Loucy (cell line): ENCODE data around the gene TMPRSS6.
A peak's percentile ranks its signal among the peaks of the same experiment; 100 is the strongest.

Experiments
- H2AFZ ChIP-seq: fragments of 200-600 bp; sonication (generic); 2 replicates; pipeline ENCODE4 v1.6.0; 2016; ENCODE audit warnings: antibody characterized with exemption, mild to moderate bottlenecking, low read length, moderate library complexity
- H3F3A ChIP-seq: fragments of 200-600 bp; 2 replicates; pipeline ENCODE4 v1.6.0; 2016; ENCODE audit warnings: antibody characterized with exemption, low read depth, mild to moderate bottlenecking
- H3K27me3 ChIP-seq: fragments of 200-600 bp; sonication (generic); 2 replicates; pipeline ENCODE4 v1.6.1; 2014; ENCODE audit warnings: low read length, mild to moderate bottlenecking; ENCODE audit not compliant: insufficient read depth, poor library complexity, severe bottlenecking
- H3K36me3 ChIP-seq: fragments of 200-600 bp; sonication (generic); 2 replicates; pipeline ENCODE4 v1.6.1; 2016; ENCODE audit warnings: low read length; ENCODE audit not compliant: insufficient read depth
- H3K4me1 ChIP-seq: fragments of 200-600 bp; sonication (generic); 2 replicates; pipeline ENCODE4 v1.5.1; 2014; ENCODE audit warnings: low read length, mild to moderate bottlenecking; ENCODE audit not compliant: insufficient read depth, poor library complexity, severe bottlenecking
- H3K4me2 ChIP-seq: fragments of 200-600 bp; sonication (generic); 2 replicates; pipeline ENCODE4 v1.6.0; 2014; ENCODE audit warnings: antibody characterized with exemption, low read length, low read depth, mild to moderate bottlenecking; ENCODE audit not compliant: poor library complexity, severe bottlenecking
- H3K4me3 ChIP-seq: fragments of 200-600 bp; sonication (generic); 2 replicates; pipeline ENCODE4 v1.5.1; 2014; ENCODE audit warnings: low read length, mild to moderate bottlenecking, mixed read lengths; ENCODE audit not compliant: poor library complexity, severe bottlenecking
- H3K79me2 ChIP-seq: fragments of 200-600 bp; sonication (generic); 2 replicates; pipeline ENCODE4 v1.6.1; 2014; ENCODE audit warnings: low read length; ENCODE audit not compliant: insufficient read depth
- H3K9ac ChIP-seq: fragments of 200-600 bp; sonication (generic); 2 replicates; pipeline ENCODE4 v1.6.0; 2014; ENCODE audit warnings: mild to moderate bottlenecking, low read depth, low read length, moderate library complexity; ENCODE audit not compliant: poor library complexity, severe bottlenecking
- H3K9me2 ChIP-seq: fragments of 200-600 bp; sonication (generic); replicated peaks from 2 replicates; pipeline ENCODE4 v1.6.1; 2016; ENCODE audit warnings: low read depth, low read length, mixed read lengths
- H3K9me3 ChIP-seq: fragments of 200-600 bp; sonication (generic); 2 replicates; pipeline ENCODE4 v1.6.1; 2014; ENCODE audit warnings: mild to moderate bottlenecking, antibody characterized with exemption, low read length, low read depth; ENCODE audit not compliant: insufficient read depth
- H4K20me1 ChIP-seq: fragments of 200-600 bp; sonication (generic); 2 replicates; pipeline ENCODE4 v1.6.0; 2014; ENCODE audit warnings: antibody characterized with exemption, low read length, mild to moderate bottlenecking; ENCODE audit not compliant: insufficient read depth, poor library complexity, severe bottlenecking
- CTCF ChIP-seq: fragments of 200-600 bp; sonication (generic); conservative IDR thresholded peaks from 2 replicates; pipeline ENCODE4 v1.5.1; 2014; ENCODE audit warnings: mild to moderate bottlenecking, antibody characterized with exemption, low read length
- EZH2phosphoT487 ChIP-seq: fragments of 200-600 bp; IDR thresholded peaks from 2 replicates; pipeline ENCODE4 v1.6.1; 2018; ENCODE audit warnings: antibody characterized with exemption, mild to moderate bottlenecking, moderate library complexity, borderline replicate concordance

TMPRSS6 gene

GRCh38 chr22:37046589-37046988 lies 62.9 kb downstream of the TMPRSS6 start:
- Histone ChIP-seq H3K36me3 (no peaks in the 10 kb centered on the region), H2AFZ (no peak overlapping the region), H3K4me2 (no peak overlapping the region), H4K20me1 (no peaks in the 10 kb centered on the region), H3K27me3 (no peaks in the 10 kb centered on the region), H3K79me2 (no peaks in the 10 kb centered on the region), H3K9me2 (no peaks in the 10 kb centered on the region), H3K4me1 (peaks cover 6% of the 10 kb centered on the region), H3K9me3 (no peaks in the 10 kb centered on the region), H3K9ac (no peak overlapping the region), H3F3A (no peaks in the 10 kb centered on the region), H3K4me3 (no peak overlapping the region)
- TF ChIP-seq EZH2phosphoT487 (no peak), CTCF (no peak)

GRCh38 chr22:37045958-37046357 lies 63.6 kb downstream of the TMPRSS6 start:
- H3K9me3 ChIP-seq: no peaks in the 10 kb centered on the region
- H3K9ac ChIP-seq: no peak overlapping the region
- peaks cover 6% of the 10 kb centered on the region for H3K4me1 ChIP-seq
- H3K79me2 ChIP-seq: no peaks in the 10 kb centered on the region
- H3K27me3 ChIP-seq: no peaks in the 10 kb centered on the region
- TF ChIP-seq EZH2phosphoT487 (no peak), CTCF (peak; percentile 77)
- H3K4me3 ChIP-seq: no peak overlapping the region
- H3K9me2 ChIP-seq: no peaks in the 10 kb centered on the region
- no peak overlapping the region for H3K4me2 ChIP-seq
- no peaks in the 10 kb centered on the region for H4K20me1 ChIP-seq
- H2AFZ ChIP-seq: no peak overlapping the region
- no peaks in the 10 kb centered on the region for H3K36me3 ChIP-seq
- H3F3A ChIP-seq: no peaks in the 10 kb centered on the region

GRCh38 chr22:37044634-37045625 lies 64.6 kb downstream of the TMPRSS6 start:
- H3K36me3 ChIP-seq: no peaks in the 10 kb centered on the region
- H3K9ac ChIP-seq: no peak overlapping the region
- TF ChIP-seq EZH2phosphoT487 (no peak), CTCF (no peak)
- H3K27me3 ChIP-seq: no peaks in the 10 kb centered on the region
- H3K9me3 ChIP-seq: no peaks in the 10 kb centered on the region
- H4K20me1 ChIP-seq: no peaks in the 10 kb centered on the region
- H3K79me2 ChIP-seq: no peaks in the 10 kb centered on the region
- no peak overlapping the region for H3K4me2 ChIP-seq
- no peaks in the 10 kb centered on the region for H3F3A ChIP-seq
- peaks cover 6% of the 10 kb centered on the region for H3K4me1 ChIP-seq
- H2AFZ ChIP-seq: no peak overlapping the region
- H3K4me3 ChIP-seq: no peak overlapping the region
- H3K9me2 ChIP-seq: no peaks in the 10 kb centered on the region
